T-helper 17 cell (primary cell): ENCODE results near the gene ADTRP. TPM values are rescaled to one million over a fixed set of nuclear protein-coding genes. Genes with fewer than 3 reads are reported as not detected.

Source experiments
- ATAC-seq: fragments of 150-1000 bp; cut with Tn5 transposase; 2 replicates; pipeline ENCODE4 v1.10.0; 2021; ENCODE audit warnings: mild to moderate bottlenecking, moderate library complexity
- DNase-seq, 3 donors: peaks; one replicate each; pipeline versions ENCODE4 v3.0.0 to v3.0.0-alpha.2; 2020 to 2021
- H3K9me3 ChIP-seq: one replicate; pipeline ENCODE4 v1.7.0; 2013; ENCODE audit warnings: low read length, mild to moderate bottlenecking; ENCODE audit not compliant: control insufficient read depth, poor library complexity, severe bottlenecking
- H3K27ac Mint-ChIP-seq: one replicate; pipeline ENCODE4 v1.8.0; 2022; ENCODE audit warnings: mild to moderate bottlenecking, moderate library complexity, mixed read lengths
- H3K27me3 Mint-ChIP-seq: one replicate; pipeline ENCODE4 v1.8.0; 2022; ENCODE audit warnings: mixed read lengths
- H3K36me3 Mint-ChIP-seq: one replicate; pipeline ENCODE4 v1.8.0; 2022; ENCODE audit warnings: low read depth, mixed read lengths
- H3K4me1 Mint-ChIP-seq: one replicate; pipeline ENCODE4 v1.8.0; 2022; ENCODE audit warnings: mild to moderate bottlenecking, mixed read lengths
- H3K4me3 Mint-ChIP-seq: one replicate; pipeline ENCODE4 v1.8.0; 2022; ENCODE audit warnings: mild to moderate bottlenecking, moderate library complexity, mixed read lengths
- total RNA-seq, 4 donors: library from RNA in 2 of 4; stranded (reverse) in 2 of 4; gene quantifications; one replicate each; pipeline ENCODE4 v1.2.3 and lab custom pipeline; 2022 to 2026

Gene ADTRP
- total RNA-seq, 2 donors from 2014 or later = 24.6 to 43.4 TPM

GRCh38 chr6:11775791-11776409 is 2.7 kb downstream of the ADTRP start:
- ATAC-seq = no peak
- no peak overlapping the region for H3K4me3 Mint-ChIP-seq

GRCh38 chr6:11774426-11774825 is 4.2 kb downstream of the ADTRP start:
- no peak for DNase-seq
- peaks cover 4% of the 10 kb centered on the region for H3K36me3 Mint-ChIP-seq
- H3K9me3 ChIP-seq = no peaks in the 10 kb centered on the region
- H3K4me3 Mint-ChIP-seq = no peak overlapping the region
- H3K27ac Mint-ChIP-seq = no peak overlapping the region
- peaks cover 15% of the 10 kb centered on the region for H3K27me3 Mint-ChIP-seq
- no peak for ATAC-seq
- H3K4me1 Mint-ChIP-seq = peaks cover 7% of the 10 kb centered on the region

More at GRCh38 chr6:11775791-11776409, 2.7 kb downstream of the ADTRP start:
- H3K9me3 ChIP-seq = no peaks in the 10 kb centered on the region
- DNase-seq = no peak
- H3K4me1 Mint-ChIP-seq = peaks cover 7% of the 10 kb centered on the region
- H3K27ac Mint-ChIP-seq = no peak overlapping the region
- H3K27me3 Mint-ChIP-seq = peaks cover 15% of the 10 kb centered on the region
- H3K36me3 Mint-ChIP-seq = peaks cover 4% of the 10 kb centered on the region

DNA sequence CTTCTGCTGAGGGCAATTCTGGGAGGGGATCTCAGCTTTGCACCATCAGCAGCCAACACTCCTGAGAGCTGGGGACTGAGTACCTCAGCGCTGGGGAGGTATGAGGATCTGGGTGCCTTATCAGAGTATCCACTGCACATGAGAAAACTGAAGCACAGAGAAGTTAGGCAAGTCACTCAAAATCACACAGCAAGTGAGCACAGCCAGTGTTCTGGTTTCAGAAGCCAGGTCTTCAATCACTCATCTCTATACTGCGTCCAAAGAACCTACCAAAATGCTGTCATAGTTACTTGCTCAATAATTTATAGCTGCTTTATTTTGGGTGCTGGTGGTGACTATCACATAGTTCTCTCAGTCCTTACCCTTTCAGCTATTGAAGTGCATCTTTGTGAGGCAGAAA is 5.0 kb downstream of the ADTRP start:
- Mint-ChIP-seq H3K27me3 (peaks cover 19% of the 10 kb centered on the region), H3K27ac (no peak overlapping the region), H3K4me3 (no peak overlapping the region), H3K4me1 (peaks cover 3% of the 10 kb centered on the region), H3K36me3 (peaks cover 4% of the 10 kb centered on the region)
- H3K9me3 ChIP-seq = no peaks in the 10 kb centered on the region
- no peak for ATAC-seq
- DNase-seq = no peak

- Mint-ChIP-seq H3K4me1 (peaks cover 3% of the 10 kb centered on the region), H3K4me3 (no peak overlapping the region), H3K36me3 (peaks cover 4% of the 10 kb centered on the region), H3K27me3 (peaks cover 25% of the 10 kb centered on the region), H3K27ac (no peak overlapping the region)
- DNase-seq (no peak), ATAC-seq (no peak)
- no peaks in the 10 kb centered on the region for H3K9me3 ChIP-seq
Observed at GRCh38 chr6:11773013-11773412, 5.6 kb downstream of the ADTRP start.

GRCh38 chr6:11772109-11772825 is 6.3 kb downstream of the ADTRP start:
- DNase-seq = no peak
- H3K4me1 Mint-ChIP-seq = peaks cover 3% of the 10 kb centered on the region
- peaks cover 30% of the 10 kb centered on the region for H3K27me3 Mint-ChIP-seq

DNA sequence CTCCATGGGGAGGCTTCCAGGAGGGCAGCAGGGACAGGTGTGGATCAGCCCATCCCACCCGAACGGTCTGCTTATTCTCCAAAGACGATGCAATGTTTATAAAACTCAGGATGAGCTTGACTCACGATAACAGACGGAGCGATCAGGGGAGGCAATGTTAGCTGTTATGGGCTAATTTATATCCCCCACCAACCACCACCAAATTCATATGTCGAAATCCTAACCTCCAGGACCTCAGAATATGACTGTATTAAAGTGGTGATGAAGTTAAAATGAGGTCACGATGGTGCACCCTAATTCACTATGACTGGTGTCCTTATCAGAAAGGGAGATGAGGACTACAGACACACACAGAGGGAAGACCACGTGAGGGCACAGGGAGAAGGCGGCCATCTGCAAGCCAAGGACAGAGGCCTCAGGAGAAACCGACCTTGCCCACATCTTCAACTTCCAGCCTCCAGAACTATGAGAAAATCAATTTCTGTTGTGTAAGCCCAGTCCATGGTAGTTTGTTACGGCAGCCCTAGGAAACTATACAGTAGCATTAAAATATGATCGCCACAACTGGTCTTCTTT is 7.0 kb downstream of the ADTRP start:
- ATAC-seq (no peak), DNase-seq (no peak)
- peaks cover 3% of the 10 kb centered on the region for H3K4me1 Mint-ChIP-seq
- peaks cover 4% of the 10 kb centered on the region for H3K36me3 Mint-ChIP-seq
- no peaks in the 10 kb centered on the region for H3K9me3 ChIP-seq
- no peak overlapping the region for H3K4me3 Mint-ChIP-seq
- no peak overlapping the region for H3K27ac Mint-ChIP-seq
- peaks cover 30% of the 10 kb centered on the region for H3K27me3 Mint-ChIP-seq

More at GRCh38 chr6:11772109-11772825, 6.3 kb downstream of the ADTRP start:
- Mint-ChIP-seq H3K4me3 (no peak overlapping the region), H3K36me3 (peaks cover 4% of the 10 kb centered on the region), H3K27ac (no peak overlapping the region)
- no peak for ATAC-seq
- no peaks in the 10 kb centered on the region for H3K9me3 ChIP-seq

GRCh38 chr6:11770546-11771466 is 7.8 kb downstream of the ADTRP start:
- Mint-ChIP-seq H3K4me3 (no peak overlapping the region), H3K27ac (no peak overlapping the region), H3K27me3 (peaks cover 30% of the 10 kb centered on the region), H3K36me3 (peaks cover 4% of the 10 kb centered on the region), H3K4me1 (peaks cover 3% of the 10 kb centered on the region)
- ATAC-seq (peak; percentile 18), DNase-seq (no peak)
- H3K9me3 ChIP-seq = no peaks in the 10 kb centered on the region

DNA sequence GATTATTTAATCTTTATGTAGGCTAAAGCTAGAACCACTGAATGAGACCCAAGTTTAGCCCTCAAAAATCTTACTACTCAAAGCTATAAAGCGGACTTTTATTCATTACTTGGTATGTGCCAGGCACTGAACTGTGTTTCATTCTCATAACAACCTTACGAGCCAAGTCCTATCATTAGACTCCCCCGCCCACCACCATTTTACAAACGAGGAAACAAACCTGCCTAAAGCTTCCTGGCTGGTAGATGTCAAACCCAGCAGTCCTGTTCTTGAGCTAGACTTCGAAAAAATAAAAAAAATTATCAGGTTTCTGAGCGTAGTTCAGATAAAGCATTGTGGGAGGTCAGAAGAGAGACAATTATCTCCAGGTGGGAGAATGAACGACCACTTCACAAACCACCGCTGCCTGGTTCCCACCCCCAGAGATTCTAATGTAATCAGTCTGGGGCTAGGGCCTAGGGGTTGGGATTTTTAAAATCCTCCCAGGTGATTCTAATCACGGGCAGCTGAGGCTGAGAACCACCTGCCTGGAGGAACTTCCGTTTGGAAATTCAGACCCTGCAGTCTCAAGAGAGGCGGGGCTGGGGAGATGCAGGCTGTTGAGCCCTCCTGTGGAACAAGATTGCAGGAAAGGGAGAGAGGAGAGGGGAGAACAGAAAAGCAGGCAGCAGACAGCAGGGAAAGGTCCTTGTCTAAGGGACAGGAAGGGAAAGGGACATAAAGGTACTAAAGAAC is 8.6 kb downstream of the ADTRP start:
- peaks cover 3% of the 10 kb centered on the region for H3K4me1 Mint-ChIP-seq
- no peak overlapping the region for H3K4me3 Mint-ChIP-seq
- ATAC-seq (no peak), DNase-seq (no peak)
- no peaks in the 10 kb centered on the region for H3K9me3 ChIP-seq
- H3K36me3 Mint-ChIP-seq = peaks cover 3% of the 10 kb centered on the region
- H3K27ac Mint-ChIP-seq = no peak overlapping the region
- H3K27me3 Mint-ChIP-seq = peaks cover 30% of the 10 kb centered on the region

DNA sequence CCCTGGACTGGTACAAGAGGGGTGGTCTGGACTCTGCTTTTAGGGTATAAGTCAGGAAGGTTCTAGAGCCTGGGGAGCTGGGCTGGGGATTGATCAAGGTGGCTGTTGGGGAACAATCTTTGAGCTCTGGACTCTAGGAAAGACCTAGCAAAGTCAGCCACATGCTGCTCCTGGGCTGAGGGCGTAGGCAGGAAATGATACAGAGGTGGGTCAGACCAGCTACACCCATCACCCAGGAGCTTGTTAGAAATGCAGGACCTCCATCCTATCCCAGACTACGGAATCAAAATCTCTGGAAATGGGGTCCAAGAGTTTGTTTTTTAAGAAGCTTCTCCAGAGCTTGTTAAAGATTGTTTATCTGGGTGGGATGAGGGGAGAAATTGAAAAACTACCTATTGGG is 9.4 kb downstream of the ADTRP start:
- H3K9me3 ChIP-seq = no peaks in the 10 kb centered on the region
- no peak overlapping the region for H3K4me3 Mint-ChIP-seq
- ATAC-seq = no peak
- peaks cover 30% of the 10 kb centered on the region for H3K27me3 Mint-ChIP-seq
- peaks cover 3% of the 10 kb centered on the region for H3K36me3 Mint-ChIP-seq
- peaks cover 3% of the 10 kb centered on the region for H3K4me1 Mint-ChIP-seq
- no peak for DNase-seq
- no peak overlapping the region for H3K27ac Mint-ChIP-seq

GRCh38 chr6:11767978-11768756 is 10.4 kb downstream of the ADTRP start:
- Mint-ChIP-seq H3K4me1 (peaks cover 3% of the 10 kb centered on the region), H3K27ac (no peak overlapping the region), H3K36me3 (peaks cover 3% of the 10 kb centered on the region), H3K27me3 (peaks cover 27% of the 10 kb centered on the region), H3K4me3 (no peak overlapping the region)
- DNase-seq (no peak), ATAC-seq (no peak)
- H3K9me3 ChIP-seq = no peaks in the 10 kb centered on the region

- no peaks in the 10 kb centered on the region for H3K9me3 ChIP-seq
- H3K27ac Mint-ChIP-seq = no peak overlapping the region
- H3K4me3 Mint-ChIP-seq = no peak overlapping the region
- DNase-seq (no peak), ATAC-seq (no peak)
- no peaks in the 10 kb centered on the region for H3K36me3 Mint-ChIP-seq
- peaks cover 20% of the 10 kb centered on the region for H3K27me3 Mint-ChIP-seq
- H3K4me1 Mint-ChIP-seq = no peaks in the 10 kb centered on the region
Observed at GRCh38 chr6:11767458-11767857, 11.1 kb downstream of the ADTRP start.
